Endothelial cell of umbilical vein (primary cell): ENCODE data around the gene ATP6V1B1. TPM values are rescaled to one million over a fixed set of nuclear protein-coding genes. Genes with fewer than 3 reads are reported as not detected.

ENCODE experiments used
- BruUV-seq: library from RNA; stranded (reverse); fragments of 400-500 nt; replicated peaks from 2 replicates; lab custom pipeline; 2021; lab: Mats Ljungman, UMichigan
- CTCF ChIA-PET: fragments of 300-600, 350-600 bp; sonication (Branson Sonifier 250); formaldehyde crosslinking; loops from one replicate; lab custom pipeline; 2021; ENCODE audit warnings: antibody characterized with exemption, inconsistent platforms; lab: Charles Lee
- POLR2A ChIA-PET: fragments of 300-600, 350-600 bp; sonication (Branson Sonifier 250); formaldehyde crosslinking; loops from one replicate; lab custom pipeline; 2021; ENCODE audit warnings: antibody characterized with exemption, inconsistent platforms; lab: Charles Lee
- DNase-seq: peaks from one replicate; pipeline ENCODE4 v3.0.0-alpha.2; 2011; ENCODE audit warnings: low read depth, low spot score
- FAIRE-seq: peaks from 2 replicates; lab custom pipeline; 2011; peaks lifted over from hg19 to GRCh38; lab: Jason Lieb, UNC
- H2AFZ ChIP-seq: 2 replicates; pipeline ENCODE4 v1.6.0; 2012; ENCODE audit warnings: low read depth, low read length, control low read depth, inconsistent platforms
- H3K27ac ChIP-seq: 2 replicates; pipeline ENCODE4 v1.5.1; 2011; ENCODE audit warnings: low read depth, mild to moderate bottlenecking, control low read depth, low read length, moderate library complexity; ENCODE audit not compliant: insufficient read depth
- H3K27me3 ChIP-seq, 2 experiments: 2 replicates each; pipeline versions ENCODE4 v1.6.0 to v1.6.1; 2011; ENCODE audit warnings: low read length in 2 of 2, mixed read lengths in 1 of 2; ENCODE audit not compliant: control insufficient read depth in 2 of 2, insufficient read depth in 2 of 2
- H3K36me3 ChIP-seq, 2 experiments: 2 replicates in 1 of 2; 3 replicates in 1 of 2; pipeline ENCODE4 v1.5.1; 2011; ENCODE audit warnings: low read length in 2 of 2, mild to moderate bottlenecking in 1 of 2, moderate library complexity in 1 of 2; ENCODE audit not compliant: control insufficient read depth in 2 of 2, insufficient read depth in 2 of 2; ENCODE audit errors: extremely low read depth in 1 of 2
- H3K4me1 ChIP-seq: 3 replicates; pipeline ENCODE4 v1.5.1; 2011; ENCODE audit warnings: mild to moderate bottlenecking, low read length; ENCODE audit not compliant: control insufficient read depth, insufficient read depth; ENCODE audit errors: extremely low read depth
- H3K4me2 ChIP-seq: 2 replicates; pipeline ENCODE4 v1.6.1; 2011; ENCODE audit warnings: low read length, control low read depth, mixed read lengths; ENCODE audit not compliant: insufficient read depth
- H3K4me3 ChIP-seq, 3 experiments: fragments of 200-600 bp in 1 of 3; sonication (generic), shearing (Covaris generic) in 1 of 3; replicated peaks in 1 of 3; 2 replicates each; pipeline ENCODE4 v1.5.1; 2011 to 2016; ENCODE audit warnings: control low read depth in 3 of 3, low read length in 3 of 3, mild to moderate bottlenecking in 2 of 3, inconsistent platforms in 1 of 3, low read depth in 1 of 3, moderate library complexity in 1 of 3; ENCODE audit not compliant: insufficient read depth in 1 of 3
- H3K79me2 ChIP-seq: 2 replicates; pipeline ENCODE4 v1.6.0; 2012; ENCODE audit warnings: low read length, inconsistent platforms; ENCODE audit not compliant: control insufficient read depth, insufficient read depth
- H3K9ac ChIP-seq: replicated peaks from 2 replicates; pipeline ENCODE3; 2011; ENCODE audit warnings: low read length, control low read depth; ENCODE audit not compliant: insufficient read depth; ENCODE audit errors: extremely low read depth
- H3K9me1 ChIP-seq: replicated peaks from 3 replicates; pipeline ENCODE4 v1.6.0; 2011; ENCODE audit warnings: mild to moderate bottlenecking, low read length; ENCODE audit not compliant: control insufficient read depth, insufficient read depth; ENCODE audit errors: extremely low read depth
- H3K9me3 ChIP-seq: replicated peaks from 2 replicates; pipeline ENCODE4 v1.5.1; 2012; ENCODE audit warnings: low read length, inconsistent platforms; ENCODE audit not compliant: control insufficient read depth, insufficient read depth
- H4K20me1 ChIP-seq: replicated peaks from 2 replicates; pipeline ENCODE3; 2011; ENCODE audit warnings: mild to moderate bottlenecking, low read length; ENCODE audit not compliant: control insufficient read depth, insufficient read depth; ENCODE audit errors: extremely low read depth
- CTCF ChIP-seq, 2 donors: IDR thresholded peaks; 1 replicate in 1 of 2; 2 replicates in 1 of 2; pipeline ENCODE4 v1.5.1; 2011; ENCODE audit warnings: low read length in 2 of 2, mild to moderate bottlenecking in 2 of 2, moderate library complexity in 2 of 2, control low read depth in 1 of 2, inconsistent platforms in 1 of 2, low read depth in 1 of 2; ENCODE audit not compliant: insufficient read depth in 1 of 2; ENCODE audit errors: extremely low read depth in 1 of 2
- EZH2 ChIP-seq: IDR thresholded peaks from 2 replicates; pipeline ENCODE4 v1.6.1; 2012; ENCODE audit warnings: borderline replicate concordance, low read depth, mild to moderate bottlenecking, moderate library complexity, low read length, inconsistent platforms; ENCODE audit not compliant: severe bottlenecking
- FOS ChIP-seq: IDR thresholded peaks from 2 replicates; pipeline ENCODE4 v1.6.1; 2011; ENCODE audit warnings: mild to moderate bottlenecking, low read length, moderate library complexity, borderline replicate concordance; ENCODE audit not compliant: insufficient read depth
- GATA2 ChIP-seq: IDR thresholded peaks from 2 replicates; pipeline ENCODE4 v1.7.0; 2011; ENCODE audit warnings: low read depth, mild to moderate bottlenecking, moderate library complexity, mixed read lengths, low read length; ENCODE audit not compliant: insufficient read length, insufficient read depth
- JUN ChIP-seq: IDR thresholded peaks from 2 replicates; pipeline ENCODE4 v1.6.1; 2011; ENCODE audit warnings: borderline replicate concordance, low read depth; ENCODE audit not compliant: insufficient read length, insufficient read depth
- MYC ChIP-seq: IDR thresholded peaks from one replicate; pipeline ENCODE4 v1.6.1; 2011; ENCODE audit warnings: mild to moderate bottlenecking, low read depth, low read length
- POLR2A ChIP-seq: IDR thresholded peaks from 2 replicates; pipeline ENCODE4 v1.6.1; 2012; ENCODE audit warnings: low read depth, mild to moderate bottlenecking, control low read depth, low read length
- POLR2AphosphoS5 ChIP-seq: IDR thresholded peaks from 2 replicates; pipeline ENCODE4 v1.6.1; 2012; ENCODE audit warnings: low read depth, mild to moderate bottlenecking, control low read depth, low read length, moderate library complexity; ENCODE audit not compliant: insufficient read depth
- dilution Hi-C: fragments of 300-500 bp; cut with MboI; formaldehyde crosslinking; loops from one replicate; pipeline ENCODE4 v1.15.0; 2019; ENCODE audit warnings: low sequenced_read_pairs; ENCODE audit not compliant: extremely low pct_ligation_motif_present
- intact Hi-C: fragments of 100-400 bp; cut with micrococcal nuclease; formaldehyde crosslinking; loops from one replicate; pipeline ENCODE4 v1.10.0; 2022
- polyA plus RNA-seq, 4 experiments: library from polyadenylated mRNA; depleted of rRNA in 3 of 4; stranded (reverse) in 3 of 4; unstranded in 1 of 4; fragments of >200 nt; gene quantifications; 2 replicates each; pipeline versions ENCODE4 v1.2.1 to v1.2.3, GENCODE V29; 2011 to 2012; ENCODE audit warnings: missing spikeins in 1 of 4
- total RNA-seq: library from RNA; stranded (reverse); gene quantifications from 2 replicates; pipeline ENCODE4 v1.2.3, GENCODE V29; 2021
- TF ChIP-seq, protein P1 (sequence below): IDR thresholded peaks from 2 replicates; pipeline ENCODE4 v1.6.1; 2011; ENCODE audit not compliant: insufficient read depth, insufficient read length

ATP6V1B1 gene
- total and polyA plus RNA-seq, 2 donors (not counting 3 experiments of a cell fraction or from before 2014, with no cell fraction given) = 0.77 TPM; not detected in 1

DNA sequence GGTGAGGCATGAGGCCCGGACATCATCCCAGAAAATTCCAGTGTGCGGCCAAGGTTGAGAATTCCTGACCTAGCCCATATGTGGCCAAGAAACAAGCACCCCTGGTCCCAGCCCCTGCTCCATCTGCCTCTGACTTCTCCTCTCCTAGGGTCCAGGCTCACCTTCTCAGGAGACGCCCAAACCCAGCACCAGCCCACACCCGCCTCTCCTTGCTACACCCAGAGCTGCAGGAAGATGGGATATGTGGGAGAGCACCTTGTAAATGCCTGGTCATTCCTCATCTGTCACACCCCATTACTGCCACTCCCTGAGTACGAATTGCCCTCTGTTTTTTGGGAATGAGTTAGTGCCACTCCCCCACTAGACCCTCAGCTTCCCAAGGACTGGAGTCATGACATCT, 7.3 kb upstream of the ATP6V1B1 start:
- H4K20me1 ChIP-seq = no peaks in the 10 kb centered on the region
- H3K9me1 ChIP-seq = no peaks in the 10 kb centered on the region
- no peak overlapping the region for H3K4me3 ChIP-seq
- H2AFZ ChIP-seq = no peak overlapping the region
- no peaks in the 10 kb centered on the region for H3K9me3 ChIP-seq
- BruUV-seq = no TSS peak
- peaks cover 3% of the 10 kb centered on the region in 2 experiments for H3K27me3 ChIP-seq
- no peak overlapping the region for H3K4me2 ChIP-seq
- H3K4me1 ChIP-seq = no peaks in the 10 kb centered on the region
- no peak overlapping the region for H3K9ac ChIP-seq
- H3K79me2 ChIP-seq = no peaks in the 10 kb centered on the region
- intact Hi-C loops (no loop called here), dilution Hi-C loops (no loop called here)
- ChIA-PET POLR2A (no interaction called here), CTCF (interaction anchor here (0.6 to 1.9 kb wide), 5 partner anchors 8 to 139 kb away, joined by 3 to 11 read pairs (median 3); no protein-coding TSS in a partner anchor)
- TF ChIP-seq JUN (no peak), CTCF (IDR thresholded peaks at IDR 0.05; ENCODE audit: extremely low read depth in 1 of 2, insufficient read depth in 1 of 2, low read depth in 1 of 2, low read length in 2 of 2) (no peak), POLR2A (no peak), EZH2 (no peak), POLR2AphosphoS5 (no peak), GATA2 (no peak), MYC (no peak), FOS (no peak)
- TF ChIP-seq, protein P1, sequence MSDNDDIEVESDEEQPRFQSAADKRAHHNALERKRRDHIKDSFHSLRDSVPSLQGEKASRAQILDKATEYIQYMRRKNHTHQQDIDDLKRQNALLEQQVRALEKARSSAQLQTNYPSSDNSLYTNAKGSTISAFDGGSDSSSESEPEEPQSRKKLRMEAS = no peak
- H3K36me3 ChIP-seq = no peaks in the 10 kb centered on the region
- no peak for FAIRE-seq
- no peak overlapping the region for H3K27ac ChIP-seq
- DNase-seq = no peak
